Hematopoietic multipotent progenitor cell treated with erythropoietin and hydrocortisone succinate and interleukin-3 and kit ligand, for 8 days (in vitro differentiated cells): ENCODE data around the gene SATB1.
"Not testable (repeated sequence)": the region's sequence is repeated elsewhere in the genome, so short reads cannot be mapped to it uniquely, and the experiment has no call there.

Experiments
- DNase-seq: peaks from one replicate; pipeline ENCODE4 v3.0.0-alpha.2; 2015

Gene SATB1

DNA sequence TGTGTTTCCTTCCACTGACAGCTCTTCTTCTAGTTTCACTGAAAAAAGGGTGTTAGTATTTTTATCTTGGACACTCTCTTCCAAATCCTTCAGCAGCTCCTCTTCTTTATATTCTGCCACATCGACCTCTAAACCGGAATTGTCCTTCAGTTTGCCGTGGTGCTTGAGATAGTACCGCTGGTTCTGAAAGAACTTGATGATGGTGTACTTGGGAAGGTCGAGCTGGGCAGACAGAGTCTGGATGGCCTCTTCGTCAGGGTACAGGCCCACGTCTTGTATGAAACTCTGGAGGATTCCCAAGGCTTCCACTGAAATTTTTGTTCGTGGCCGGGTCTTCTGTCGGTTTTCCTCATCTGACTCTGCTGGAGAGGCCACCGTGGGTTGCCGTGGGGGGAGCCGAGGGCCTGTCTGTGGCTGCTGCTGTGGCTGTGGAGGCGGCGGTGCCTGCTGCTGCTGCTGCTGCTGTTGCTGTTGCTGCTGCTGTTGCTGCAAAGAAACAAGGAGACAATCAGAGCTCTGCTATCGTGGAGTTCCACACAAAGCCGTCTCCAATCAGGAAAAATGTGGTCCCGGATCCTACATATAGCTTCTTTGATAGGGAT lies 75.8 kb downstream of the SATB1 start:
- DNase-seq = no peak

DNA sequence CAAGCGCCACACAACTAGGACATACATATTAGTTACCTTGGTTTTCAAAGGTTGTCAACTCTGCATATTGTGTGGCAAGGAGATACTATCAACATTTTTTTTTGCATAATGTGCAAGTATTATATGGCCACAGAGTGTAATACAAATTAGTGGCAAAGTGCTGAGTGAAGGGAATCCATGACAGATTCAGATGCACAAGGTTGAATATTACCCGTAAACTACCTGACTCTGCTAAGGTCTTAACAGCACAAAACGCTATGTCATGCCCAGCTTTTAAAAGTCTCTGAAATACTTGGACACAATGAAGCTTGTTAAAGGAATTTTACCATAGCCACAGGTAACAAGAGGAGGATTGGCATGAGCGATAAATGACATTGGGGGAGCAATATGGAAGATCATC lies 79.0 kb downstream of the SATB1 start:
- no peak for DNase-seq

DNA sequence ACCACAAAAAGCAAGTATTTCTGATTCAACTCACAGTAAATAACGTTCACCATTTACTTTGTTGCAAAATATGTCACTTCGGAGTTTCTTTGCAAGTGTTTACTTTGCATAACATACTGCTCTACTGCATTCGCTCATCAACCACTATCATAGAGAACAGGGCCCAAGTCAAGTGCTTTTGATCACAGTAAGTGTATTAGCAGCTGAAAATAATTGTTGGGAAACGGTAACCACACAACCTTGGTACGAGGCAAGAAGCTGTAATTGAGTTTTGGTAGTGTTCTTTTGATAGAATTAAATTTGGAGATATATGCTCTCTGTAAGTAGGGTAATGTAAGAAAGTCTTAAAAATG lies 80.1 kb downstream of the SATB1 start:
- no peak for DNase-seq

GRCh38 chr3:18344306-18345014 lies 80.7 kb downstream of the SATB1 start:
- no peak for DNase-seq

- DNase-seq = no peak
Observed at GRCh38 chr3:18343809-18344208, 81.3 kb downstream of the SATB1 start.

GRCh38 chr3:18338827-18339514 lies 86.2 kb downstream of the SATB1 start:
- no peak for DNase-seq

DNA sequence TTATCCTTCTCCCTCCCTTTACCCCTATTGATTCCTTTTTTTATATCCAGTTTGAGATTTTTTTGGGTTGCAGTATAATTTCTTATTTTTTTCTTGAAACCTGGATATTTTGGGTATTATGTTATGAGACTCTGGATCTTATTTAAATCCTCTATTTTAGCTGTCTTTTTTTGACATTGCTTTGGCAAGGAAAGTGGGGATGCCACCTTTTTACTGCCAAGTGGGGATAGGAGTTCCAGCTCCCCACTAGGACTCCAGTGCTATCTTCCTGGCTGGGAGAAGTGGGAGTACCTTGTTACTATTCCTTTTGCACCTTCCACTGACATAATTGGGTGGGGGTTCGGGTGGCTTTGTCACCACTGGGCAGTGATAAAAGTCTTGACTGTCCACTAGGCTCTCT lies 87.9 kb downstream of the SATB1 start:
- DNase-seq = no peak

GRCh38 chr3:18334837-18335601 lies 90.1 kb downstream of the SATB1 start:
- DNase-seq = no peak

- not testable (repeated sequence) for DNase-seq
Observed at GRCh38 chr3:18330772-18331441, 94.2 kb downstream of the SATB1 start.

DNA sequence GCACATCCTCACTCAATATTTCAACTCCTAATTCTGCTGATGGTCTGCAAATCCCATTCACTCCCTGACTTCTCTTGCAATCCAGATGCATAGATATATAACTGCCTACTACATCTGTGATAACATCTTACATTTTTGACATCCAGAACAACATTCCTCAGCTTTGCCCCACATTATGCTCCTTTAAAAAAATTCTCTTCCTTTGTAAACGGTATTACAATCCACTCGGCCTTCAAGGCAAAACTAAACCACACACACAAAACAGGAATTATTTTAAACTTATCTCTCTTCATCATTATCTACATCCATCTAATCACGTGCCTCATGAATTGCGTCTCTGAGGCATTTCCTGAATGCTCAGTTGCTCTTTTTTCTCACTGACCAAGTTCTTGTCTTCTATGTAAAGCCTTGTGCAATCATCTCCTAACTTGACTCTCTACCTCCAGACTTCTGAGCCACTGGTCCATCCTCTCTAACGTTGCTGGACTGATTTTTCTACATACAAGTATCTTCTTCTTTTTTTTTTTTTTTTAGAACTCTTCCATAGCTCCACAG lies 117.0 kb downstream of the SATB1 start:
- no peak for DNase-seq

- no peak for DNase-seq
Observed at GRCh38 chr3:18307529-18307928, 117.6 kb downstream of the SATB1 start.

- no peak for DNase-seq
Observed at GRCh38 chr3:18302517-18302916, 122.6 kb downstream of the SATB1 start.

GRCh38 chr3:18301781-18302180 lies 123.4 kb downstream of the SATB1 start:
- no peak for DNase-seq

- DNase-seq = no peak
Observed at GRCh38 chr3:18300916-18301315, 124.2 kb downstream of the SATB1 start.

- no peak for DNase-seq
Observed at GRCh38 chr3:18297126-18297525, 128.0 kb downstream of the SATB1 start.
